ENCODE results near the gene SORBS1. TPM values are rescaled to one million over a fixed set of nuclear protein-coding genes. Genes with fewer than 3 reads are reported as not detected.

The SORBS1 gene
- total and polyA plus RNA-seq, 9 of the 15 experiments (the other 6 are each of a cell fraction or from before 2014, with no cell fraction given) = 2.0 to 13.3 (median 6.5) TPM

- TF ChIP-seq NFE2 (IDR thresholded peaks at IDR 0.05; ENCODE audit: low read depth) (peak; percentile 73), TRIM24 (IDR thresholded peaks at IDR 0.05) (peak; percentile 58 to 82), ELF1 (tag; IDR thresholded peaks at IDR 0.05) (peak; percentile 66), PHTF2 (CRISPR knock-in tag; IDR thresholded peaks at IDR 0.05) (no peak), TAL1 (IDR thresholded peaks at IDR 0.05) (peak; percentile 73), NEUROD1 (IDR thresholded peaks at IDR 0.05; ENCODE audit: borderline replicate concordance, low read depth, low read length, partially characterized antibody) (peak; percentile 57), SMARCA4 (IDR thresholded peaks at IDR 0.05) (peak; percentile 91), CBFB (CRISPR knock-in tag; IDR thresholded peaks at IDR 0.05) (0 out of 2 replicates have a peak, but pooled peaks have one; percentile 33), TBL1XR1 (IDR thresholded peaks at IDR 0.05; ENCODE audit: low read length in 2 of 2) (0 out of 4 replicates have a peak, but pooled peaks of 1 of the 2 experiments have one; percentile 39), BCOR (IDR thresholded peaks at IDR 0.05) (peak; percentile 15; the same call in 1 of the 2 replicates), MAFK (IDR thresholded peaks at IDR 0.05; ENCODE audit: low read length) (peak; percentile 21; the same call in 1 of the 2 replicates), EP300 (IDR thresholded peaks at IDR 0.05; ENCODE audit: low read length) (peak; percentile 82), RCOR1 (IDR thresholded peaks at IDR 0.05; ENCODE audit: borderline replicate concordance in 1 of 2, low read depth in 2 of 2, low read length in 2 of 2) (peak in 1 of 2 experiments; percentile 93; a peak in 2 of 4 replicates), CBFA2T2 (conservative IDR thresholded peaks at IDR 0.05) (peak; percentile 89), BDP1 (IDR thresholded peaks at IDR 0.05; ENCODE audit: insufficient read depth, insufficient read length) (no peak), TAF9B (IDR thresholded peaks at IDR 0.05; ENCODE audit: partially characterized antibody) (peak; percentile 100), TEAD4 (IDR thresholded peaks at IDR 0.05; ENCODE audit: low read length) (peak; percentile 95), TEAD4 (CRISPR knock-in tag; IDR thresholded peaks at IDR 0.05; ENCODE audit: borderline replicate concordance) (no peak), TCF3 (CRISPR knock-in tag; IDR thresholded peaks at IDR 0.05) (peak; percentile 85), ARID1B (IDR thresholded peaks at IDR 0.05) (peak; percentile 90), NCOR1 (IDR thresholded peaks at IDR 0.05) (peak; percentile 76), BHLHE40 (IDR thresholded peaks at IDR 0.05; ENCODE audit: low read length) (peak; percentile 76), ATF7 (IDR thresholded peaks at IDR 0.05) (peak; percentile 81), MYNN (IDR thresholded peaks at IDR 0.05) (peak; percentile 98), MYNN (CRISPR knock-in tag; IDR thresholded peaks at IDR 0.05) (no peak)
- TF ChIP-seq, protein P1, sequence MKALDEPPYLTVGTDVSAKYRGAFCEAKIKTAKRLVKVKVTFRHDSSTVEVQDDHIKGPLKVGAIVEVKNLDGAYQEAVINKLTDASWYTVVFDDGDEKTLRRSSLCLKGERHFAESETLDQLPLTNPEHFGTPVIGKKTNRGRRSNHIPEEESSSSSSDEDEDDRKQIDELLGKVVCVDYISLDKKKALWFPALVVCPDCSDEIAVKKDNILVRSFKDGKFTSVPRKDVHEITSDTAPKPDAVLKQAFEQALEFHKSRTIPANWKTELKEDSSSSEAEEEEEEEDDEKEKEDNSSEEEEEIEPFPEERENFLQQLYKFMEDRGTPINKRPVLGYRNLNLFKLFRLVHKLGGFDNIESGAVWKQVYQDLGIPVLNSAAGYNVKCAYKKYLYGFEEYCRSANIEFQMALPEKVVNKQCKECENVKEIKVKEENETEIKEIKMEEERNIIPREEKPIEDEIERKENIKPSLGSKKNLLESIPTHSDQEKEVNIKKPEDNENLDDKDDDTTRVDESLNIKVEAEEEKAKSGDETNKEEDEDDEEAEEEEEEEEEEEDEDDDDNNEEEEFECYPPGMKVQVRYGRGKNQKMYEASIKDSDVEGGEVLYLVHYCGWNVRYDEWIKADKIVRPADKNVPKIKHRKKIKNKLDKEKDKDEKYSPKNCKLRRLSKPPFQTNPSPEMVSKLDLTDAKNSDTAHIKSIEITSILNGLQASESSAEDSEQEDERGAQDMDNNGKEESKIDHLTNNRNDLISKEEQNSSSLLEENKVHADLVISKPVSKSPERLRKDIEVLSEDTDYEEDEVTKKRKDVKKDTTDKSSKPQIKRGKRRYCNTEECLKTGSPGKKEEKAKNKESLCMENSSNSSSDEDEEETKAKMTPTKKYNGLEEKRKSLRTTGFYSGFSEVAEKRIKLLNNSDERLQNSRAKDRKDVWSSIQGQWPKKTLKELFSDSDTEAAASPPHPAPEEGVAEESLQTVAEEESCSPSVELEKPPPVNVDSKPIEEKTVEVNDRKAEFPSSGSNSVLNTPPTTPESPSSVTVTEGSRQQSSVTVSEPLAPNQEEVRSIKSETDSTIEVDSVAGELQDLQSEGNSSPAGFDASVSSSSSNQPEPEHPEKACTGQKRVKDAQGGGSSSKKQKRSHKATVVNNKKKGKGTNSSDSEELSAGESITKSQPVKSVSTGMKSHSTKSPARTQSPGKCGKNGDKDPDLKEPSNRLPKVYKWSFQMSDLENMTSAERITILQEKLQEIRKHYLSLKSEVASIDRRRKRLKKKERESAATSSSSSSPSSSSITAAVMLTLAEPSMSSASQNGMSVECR (CRISPR knock-in tag; IDR thresholded peaks at IDR 0.05) = peak; percentile 72; the same call in 1 of the 2 replicates
- TF ChIP-seq, protein P2, sequence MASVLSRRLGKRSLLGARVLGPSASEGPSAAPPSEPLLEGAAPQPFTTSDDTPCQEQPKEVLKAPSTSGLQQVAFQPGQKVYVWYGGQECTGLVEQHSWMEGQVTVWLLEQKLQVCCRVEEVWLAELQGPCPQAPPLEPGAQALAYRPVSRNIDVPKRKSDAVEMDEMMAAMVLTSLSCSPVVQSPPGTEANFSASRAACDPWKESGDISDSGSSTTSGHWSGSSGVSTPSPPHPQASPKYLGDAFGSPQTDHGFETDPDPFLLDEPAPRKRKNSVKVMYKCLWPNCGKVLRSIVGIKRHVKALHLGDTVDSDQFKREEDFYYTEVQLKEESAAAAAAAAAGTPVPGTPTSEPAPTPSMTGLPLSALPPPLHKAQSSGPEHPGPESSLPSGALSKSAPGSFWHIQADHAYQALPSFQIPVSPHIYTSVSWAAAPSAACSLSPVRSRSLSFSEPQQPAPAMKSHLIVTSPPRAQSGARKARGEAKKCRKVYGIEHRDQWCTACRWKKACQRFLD (CRISPR knock-in tag; IDR thresholded peaks at IDR 0.05) = peak; percentile 83
Measured at GRCh38 chr10:95517536-95518454, 43.4 kb downstream of the SORBS1 start (continued).
